Measurements from ENCODE around the gene CHRDL1.

DNA sequence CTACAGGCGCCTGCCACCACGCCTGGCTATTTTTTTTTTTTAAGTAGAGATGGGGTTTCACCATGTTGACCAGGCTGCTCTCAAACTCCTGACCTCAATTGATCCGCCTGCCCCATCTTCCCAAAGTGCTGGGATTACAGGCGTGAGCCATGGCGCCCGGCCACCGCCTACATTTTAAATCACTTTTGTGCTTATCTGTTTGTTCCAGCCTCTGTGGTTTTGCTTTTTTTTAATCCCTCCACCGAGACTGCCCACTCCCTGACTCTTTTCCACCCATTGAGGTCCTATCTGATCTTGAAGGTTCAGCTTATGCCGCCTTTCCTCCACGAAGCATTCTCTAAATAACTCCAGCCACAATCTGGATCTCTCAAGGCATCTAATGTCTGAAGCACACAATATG, 73.5 kb downstream of the CHRDL1 start:
- TF ChIP-seq POLR2A (IDR thresholded peaks at IDR 0.05), result no peak
- TF ChIP-seq, protein P1, sequence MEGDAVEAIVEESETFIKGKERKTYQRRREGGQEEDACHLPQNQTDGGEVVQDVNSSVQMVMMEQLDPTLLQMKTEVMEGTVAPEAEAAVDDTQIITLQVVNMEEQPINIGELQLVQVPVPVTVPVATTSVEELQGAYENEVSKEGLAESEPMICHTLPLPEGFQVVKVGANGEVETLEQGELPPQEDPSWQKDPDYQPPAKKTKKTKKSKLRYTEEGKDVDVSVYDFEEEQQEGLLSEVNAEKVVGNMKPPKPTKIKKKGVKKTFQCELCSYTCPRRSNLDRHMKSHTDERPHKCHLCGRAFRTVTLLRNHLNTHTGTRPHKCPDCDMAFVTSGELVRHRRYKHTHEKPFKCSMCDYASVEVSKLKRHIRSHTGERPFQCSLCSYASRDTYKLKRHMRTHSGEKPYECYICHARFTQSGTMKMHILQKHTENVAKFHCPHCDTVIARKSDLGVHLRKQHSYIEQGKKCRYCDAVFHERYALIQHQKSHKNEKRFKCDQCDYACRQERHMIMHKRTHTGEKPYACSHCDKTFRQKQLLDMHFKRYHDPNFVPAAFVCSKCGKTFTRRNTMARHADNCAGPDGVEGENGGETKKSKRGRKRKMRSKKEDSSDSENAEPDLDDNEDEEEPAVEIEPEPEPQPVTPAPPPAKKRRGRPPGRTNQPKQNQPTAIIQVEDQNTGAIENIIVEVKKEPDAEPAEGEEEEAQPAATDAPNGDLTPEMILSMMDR (IDR thresholded peaks at IDR 0.05), result no peak
